ENCODE results near the gene SLC16A3. TPM values are rescaled to one million over a fixed set of nuclear protein-coding genes. Genes with fewer than 3 reads are reported as not detected.

Gene SLC16A3
- total RNA-seq, 1 experiment from 2014 or later: 198 TPM

DNA sequence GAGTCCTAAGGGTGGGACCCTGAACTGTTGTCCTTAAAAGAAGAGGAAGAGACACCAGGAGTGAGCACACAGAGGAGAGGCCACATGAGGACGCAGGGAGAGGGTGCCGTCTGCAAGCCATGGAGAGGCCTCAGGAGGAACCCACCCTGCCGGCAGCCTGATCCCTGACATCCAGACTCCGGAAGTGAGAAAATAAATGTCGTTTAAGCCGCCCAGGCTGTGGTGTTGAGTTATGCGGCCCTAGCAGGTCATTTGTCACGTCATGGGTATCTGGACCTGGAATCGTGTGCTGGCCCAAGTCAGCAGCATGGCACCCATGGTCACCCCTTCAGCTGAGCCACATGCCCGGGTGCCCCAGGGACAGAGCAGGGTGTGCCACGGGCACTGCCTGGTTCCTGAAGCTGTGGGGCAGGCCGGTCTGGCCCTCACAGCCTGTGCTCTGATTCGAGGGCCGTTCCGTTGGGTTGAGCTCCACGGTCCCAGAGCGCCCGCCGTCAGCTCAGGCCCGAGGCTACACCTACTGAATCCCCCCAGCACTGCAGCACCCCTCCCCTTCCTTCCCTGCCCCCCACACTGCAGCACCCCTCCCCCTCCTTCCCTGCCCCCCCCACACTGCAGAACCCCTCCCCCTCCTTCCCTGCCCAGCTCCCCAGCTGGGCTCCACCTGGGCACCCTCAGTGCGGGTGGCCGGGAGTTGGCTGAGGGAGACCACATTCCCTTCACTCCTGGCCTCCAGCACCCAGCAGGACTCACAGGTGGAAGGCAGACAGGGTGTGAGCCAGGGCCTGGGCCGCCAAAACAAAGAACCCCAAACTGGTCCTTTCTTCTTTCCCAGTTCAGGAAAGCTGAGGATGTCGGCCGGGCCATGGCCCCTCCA is 13.5 kb upstream of the SLC16A3 start:
- peak overlapping the region; percentile 63 for H3K4me2 ChIP-seq
- no peak overlapping the region for H3K4me3 ChIP-seq
- no peaks in the 10 kb centered on the region for H3K27me3 ChIP-seq (ENCODE audit: insufficient read depth, low read depth)
- TF ChIP-seq, protein P1, sequence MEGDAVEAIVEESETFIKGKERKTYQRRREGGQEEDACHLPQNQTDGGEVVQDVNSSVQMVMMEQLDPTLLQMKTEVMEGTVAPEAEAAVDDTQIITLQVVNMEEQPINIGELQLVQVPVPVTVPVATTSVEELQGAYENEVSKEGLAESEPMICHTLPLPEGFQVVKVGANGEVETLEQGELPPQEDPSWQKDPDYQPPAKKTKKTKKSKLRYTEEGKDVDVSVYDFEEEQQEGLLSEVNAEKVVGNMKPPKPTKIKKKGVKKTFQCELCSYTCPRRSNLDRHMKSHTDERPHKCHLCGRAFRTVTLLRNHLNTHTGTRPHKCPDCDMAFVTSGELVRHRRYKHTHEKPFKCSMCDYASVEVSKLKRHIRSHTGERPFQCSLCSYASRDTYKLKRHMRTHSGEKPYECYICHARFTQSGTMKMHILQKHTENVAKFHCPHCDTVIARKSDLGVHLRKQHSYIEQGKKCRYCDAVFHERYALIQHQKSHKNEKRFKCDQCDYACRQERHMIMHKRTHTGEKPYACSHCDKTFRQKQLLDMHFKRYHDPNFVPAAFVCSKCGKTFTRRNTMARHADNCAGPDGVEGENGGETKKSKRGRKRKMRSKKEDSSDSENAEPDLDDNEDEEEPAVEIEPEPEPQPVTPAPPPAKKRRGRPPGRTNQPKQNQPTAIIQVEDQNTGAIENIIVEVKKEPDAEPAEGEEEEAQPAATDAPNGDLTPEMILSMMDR (conservative IDR thresholded peaks at IDR 0.05): no peak
- no peak for TF ChIP-seq EZH2 (IDR thresholded peaks at IDR 0.05; ENCODE audit: low read depth)
- H4K20me1 ChIP-seq (ENCODE audit: insufficient read depth): no peaks in the 10 kb centered on the region
- H3K9me3 ChIP-seq (ENCODE audit: insufficient read depth, low read depth): no peaks in the 10 kb centered on the region
- ChIA-PET CTCF (no interaction called here), POLR2A (ENCODE audit: unreplicated experiment) (interaction anchor here (1.0 kb wide), 1 partner anchor 9 kb away, joined by 11 read pairs; no protein-coding TSS in a partner anchor)
- intact Hi-C loops (cut with micrococcal nuclease; ENCODE audit: unreplicated experiment): no loop called here
- no peak for DNase-seq
- no peaks in the 10 kb centered on the region for H3K9me2 ChIP-seq (ENCODE audit: insufficient read depth)
- peaks cover 12% of the 10 kb centered on the region for H3K79me2 ChIP-seq (ENCODE audit: low read depth)
- no peak overlapping the region for H2AFZ ChIP-seq
- H3K4me1 ChIP-seq (replicated peaks; ENCODE audit: insufficient read depth): peaks cover 33% of the 10 kb centered on the region
- H3F3A ChIP-seq (ENCODE audit: insufficient read depth, low read depth): peaks cover 30% of the 10 kb centered on the region
- no TSS peak for BruUV-seq (replicated peaks)
- no peaks in the 10 kb centered on the region for H3K36me3 ChIP-seq (ENCODE audit: low read depth)
- peak overlapping the region; percentile 92; the same call in 1 of the 2 replicates for H3K27ac ChIP-seq

DNA sequence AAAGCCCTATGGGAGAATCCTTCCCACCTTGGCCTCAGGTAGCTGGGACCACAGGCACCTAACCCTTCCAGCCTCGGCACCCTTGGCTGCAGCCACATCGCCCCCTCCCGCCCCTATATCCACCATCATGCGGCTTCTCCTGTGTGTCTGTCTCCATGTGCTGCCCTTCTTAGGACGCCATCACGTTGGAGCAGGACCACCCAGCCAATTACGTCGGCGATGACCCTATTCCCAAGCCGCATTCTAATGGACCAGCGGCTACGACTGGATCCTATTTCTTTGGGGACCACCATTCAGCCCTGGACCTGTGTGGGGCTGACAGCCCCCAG is 12.9 kb upstream of the SLC16A3 start:
- ChIA-PET POLR2A (ENCODE audit: unreplicated experiment) (no interaction called here), CTCF (no interaction called here)
- H3K79me2 ChIP-seq (ENCODE audit: low read depth): peaks cover 12% of the 10 kb centered on the region
- no peak for DNase-seq
- H3K4me1 ChIP-seq (replicated peaks; ENCODE audit: insufficient read depth): peaks cover 33% of the 10 kb centered on the region
- no peaks in the 10 kb centered on the region for H3K9me2 ChIP-seq (ENCODE audit: insufficient read depth)
- no peaks in the 10 kb centered on the region for H4K20me1 ChIP-seq (ENCODE audit: insufficient read depth)
- no peaks in the 10 kb centered on the region for H3K9me3 ChIP-seq (ENCODE audit: insufficient read depth, low read depth)
- BruUV-seq (replicated peaks): no TSS peak
- intact Hi-C loops (cut with micrococcal nuclease; ENCODE audit: unreplicated experiment): loop anchor here (2.0 kb wide), 1 partner anchor 15 kb away; no protein-coding TSS in a partner anchor
- H3K36me3 ChIP-seq (ENCODE audit: low read depth): no peaks in the 10 kb centered on the region
- no peak overlapping the region for H3K4me3 ChIP-seq
- H2AFZ ChIP-seq: no peak overlapping the region
- peak overlapping the region; percentile 63 for H3K4me2 ChIP-seq
- peaks cover 30% of the 10 kb centered on the region for H3F3A ChIP-seq (ENCODE audit: insufficient read depth, low read depth)
- peak overlapping the region; percentile 92 for H3K27ac ChIP-seq
- TF ChIP-seq, protein P1 (conservative IDR thresholded peaks at IDR 0.05): no peak
- no peak for TF ChIP-seq EZH2 (IDR thresholded peaks at IDR 0.05; ENCODE audit: low read depth)
- H3K27me3 ChIP-seq (ENCODE audit: insufficient read depth, low read depth): no peaks in the 10 kb centered on the region

DNA sequence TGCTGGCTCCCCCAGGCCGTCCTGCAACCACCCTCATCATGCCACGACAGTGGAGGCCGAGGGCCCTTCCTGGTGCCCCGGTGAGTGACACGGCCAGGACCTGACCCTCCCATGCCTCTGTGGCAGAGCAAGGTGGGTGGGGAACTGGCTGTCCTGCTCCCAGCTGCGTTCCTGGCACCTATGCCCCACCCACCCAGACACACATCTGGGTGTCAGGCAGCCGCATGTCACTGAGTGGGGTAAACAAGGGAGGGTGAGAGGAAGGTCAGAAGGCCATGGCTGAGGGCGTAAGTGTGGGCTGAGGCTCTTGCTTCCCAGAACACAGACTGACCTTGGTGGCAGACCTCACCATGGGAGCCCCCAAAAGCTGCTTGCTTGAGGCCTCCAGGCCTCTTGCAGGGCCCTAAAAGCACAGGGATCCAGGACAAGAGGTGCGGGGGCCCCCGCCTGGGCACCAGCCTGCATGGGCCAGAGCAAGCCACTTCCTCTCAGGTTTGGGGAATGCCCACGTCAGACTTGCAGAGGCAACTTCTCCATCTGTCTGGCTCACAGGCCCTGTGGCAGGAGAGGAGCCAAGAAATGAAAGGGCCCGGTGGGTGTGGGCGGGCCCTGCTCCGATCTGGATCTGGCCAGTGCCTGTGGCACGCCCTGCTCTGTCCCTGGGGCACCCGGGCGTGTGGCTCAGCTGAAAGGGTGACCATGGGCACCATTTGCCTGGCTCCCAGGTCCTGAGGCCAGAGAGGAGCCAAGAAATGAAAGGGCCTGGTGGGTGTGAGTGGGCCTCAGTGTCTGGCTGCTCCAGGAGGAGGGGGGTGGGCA is 12.3 kb upstream of the SLC16A3 start:
- TF ChIP-seq EZH2 (IDR thresholded peaks at IDR 0.05; ENCODE audit: low read depth): no peak
- TF ChIP-seq, protein P1 (conservative IDR thresholded peaks at IDR 0.05): no peak
- H3K4me1 ChIP-seq (replicated peaks; ENCODE audit: insufficient read depth): peaks cover 33% of the 10 kb centered on the region
- H3K36me3 ChIP-seq (ENCODE audit: low read depth): no peaks in the 10 kb centered on the region
- POLR2A ChIA-PET (ENCODE audit: unreplicated experiment): no interaction called here
- H2AFZ ChIP-seq: no peak overlapping the region
- H3K27ac ChIP-seq: peak overlapping the region; percentile 92
- peaks cover 6% of the 10 kb centered on the region for H3K79me2 ChIP-seq (ENCODE audit: low read depth)
- CTCF ChIA-PET: no interaction called here
- peak overlapping the region; percentile 11; the same call in 1 of the 2 replicates for H3K4me3 ChIP-seq
- peak overlapping the region; percentile 63 for H3K4me2 ChIP-seq
- H3K27me3 ChIP-seq (ENCODE audit: insufficient read depth, low read depth): no peaks in the 10 kb centered on the region
- H3K9me3 ChIP-seq (ENCODE audit: insufficient read depth, low read depth): no peaks in the 10 kb centered on the region
- no peaks in the 10 kb centered on the region for H4K20me1 ChIP-seq (ENCODE audit: insufficient read depth)
- no peaks in the 10 kb centered on the region for H3K9me2 ChIP-seq (ENCODE audit: insufficient read depth)
- peaks cover 30% of the 10 kb centered on the region for H3F3A ChIP-seq (ENCODE audit: insufficient read depth, low read depth)
- peak; percentile 69 to 86 for DNase-seq
- intact Hi-C loops (cut with micrococcal nuclease; ENCODE audit: unreplicated experiment): loop anchor here (2.0 kb wide), 1 partner anchor 14 kb away; no protein-coding TSS in a partner anchor
- no TSS peak for BruUV-seq (replicated peaks)

All from PC-9 (cell line).